ENCODE results near the gene IGSF9B.

The IGSF9B gene

GRCh38 chr11:133936592-133936991, 20.2 kb downstream of the IGSF9B start:
- DNase-seq (ENCODE audit: low read depth in 2 of 2): no peak

GRCh38 chr11:133936136-133936535, 20.6 kb downstream of the IGSF9B start:
- no peak for DNase-seq (ENCODE audit: low read depth in 2 of 2)

- DNase-seq (ENCODE audit: low read depth in 2 of 2): no peak
Observed at GRCh38 chr11:133935551-133935910, 21.2 kb downstream of the IGSF9B start.

- no peak for DNase-seq (ENCODE audit: low read depth in 2 of 2)
Observed at GRCh38 chr11:133934599-133935550, 21.9 kb downstream of the IGSF9B start.

GRCh38 chr11:133934096-133934495, 22.7 kb downstream of the IGSF9B start:
- DNase-seq (ENCODE audit: low read depth in 2 of 2): no peak

- no peak for DNase-seq (ENCODE audit: low read depth in 2 of 2)
Observed at GRCh38 chr11:133931449-133932060, 25.2 kb downstream of the IGSF9B start.

GRCh38 chr11:133930767-133931448, 25.9 kb downstream of the IGSF9B start:
- DNase-seq (ENCODE audit: low read depth in 2 of 2): no peak

GRCh38 chr11:133930053-133930766, 26.6 kb downstream of the IGSF9B start:
- DNase-seq (ENCODE audit: low read depth in 2 of 2): no peak

GRCh38 chr11:133929401-133930052, 27.2 kb downstream of the IGSF9B start:
- DNase-seq (ENCODE audit: low read depth in 2 of 2): no peak

- peak in 1 of 2 donors; percentile 26 for DNase-seq (ENCODE audit: low read depth in 2 of 2)
Observed at GRCh38 chr11:133928628-133929059, 28.1 kb downstream of the IGSF9B start.

- DNase-seq (ENCODE audit: low read depth in 2 of 2): peak; percentile 38 to 39
Observed at GRCh38 chr11:133927690-133928627, 28.8 kb downstream of the IGSF9B start.

GRCh38 chr11:133926466-133927246, 30.1 kb downstream of the IGSF9B start:
- no peak for DNase-seq (ENCODE audit: low read depth in 2 of 2)

- no peak for DNase-seq (ENCODE audit: low read depth in 2 of 2)
Observed at GRCh38 chr11:133925756-133926155, 31.0 kb downstream of the IGSF9B start.

- DNase-seq (ENCODE audit: low read depth in 2 of 2): no peak
Observed at GRCh38 chr11:133924661-133925060, 32.1 kb downstream of the IGSF9B start.

- DNase-seq (ENCODE audit: low read depth in 2 of 2): no peak
Observed at GRCh38 chr11:133922078-133922870, 34.5 kb downstream of the IGSF9B start.

GRCh38 chr11:133921513-133921912, 35.3 kb downstream of the IGSF9B start:
- DNase-seq (ENCODE audit: low read depth in 2 of 2): no peak

GRCh38 chr11:133921026-133921425, 35.7 kb downstream of the IGSF9B start:
- no peak for DNase-seq (ENCODE audit: low read depth in 2 of 2)
